Caco-2 (cell line): ENCODE results near the gene GREB1. TPM values are rescaled to one million over a fixed set of nuclear protein-coding genes. Genes with fewer than 3 reads are reported as not detected.

Source experiments
- BruUV-seq: library from RNA; stranded (reverse); fragments of 400-500 nt; replicated peaks from 2 replicates; lab custom pipeline; 2021; lab: Mats Ljungman, UMichigan
- CTCF ChIA-PET: fragments of 300-600 bp; sonication (Branson Sonifier 250); formaldehyde crosslinking; loops from one replicate; lab custom pipeline; 2022; ENCODE audit warnings: antibody characterized with exemption; lab: Charles Lee
- POLR2A ChIA-PET: fragments of 300-600 bp; sonication (Branson Sonifier 250); formaldehyde crosslinking; loops from one replicate; lab custom pipeline; 2022; ENCODE audit warnings: antibody characterized with exemption; lab: Charles Lee
- DNase-seq, 2 experiments: peaks; one replicate each; pipeline versions ENCODE4 v3.0.0 to v3.0.0-alpha.2; 2020 to 2022
- H3K27me3 ChIP-seq: replicated peaks from 2 replicates; pipeline ENCODE4 v1.6.0; 2011; ENCODE audit warnings: low read length; ENCODE audit not compliant: control insufficient read depth, insufficient read depth
- H3K36me3 ChIP-seq: 2 replicates; pipeline ENCODE4 v1.5.1; 2011; ENCODE audit warnings: low read length; ENCODE audit not compliant: control insufficient read depth, insufficient read depth
- H3K4me1 ChIP-seq: fragments of 250-450 bp; sonication (Bioruptor Pico); 2 replicates; pipeline ENCODE4 v1.5.1; 2020; ENCODE audit warnings: mild to moderate bottlenecking
- H3K4me3 ChIP-seq: 2 replicates; pipeline ENCODE4 v1.5.1; 2011; ENCODE audit warnings: low read depth, mild to moderate bottlenecking, control low read depth, low read length
- H3K9me3 ChIP-seq: fragments of 250-450 bp; sonication (Bioruptor Pico); 2 replicates; pipeline ENCODE4 v1.5.1; 2020; ENCODE audit warnings: mild to moderate bottlenecking, moderate library complexity
- H3K27ac Mint-ChIP-seq: one replicate; pipeline ENCODE4 v1.8.0; 2022; ENCODE audit warnings: mixed read lengths; ENCODE audit not compliant: unreplicated experiment
- H3K27me3 Mint-ChIP-seq: one replicate; pipeline ENCODE4 v1.8.0; 2022; ENCODE audit warnings: mixed read lengths; ENCODE audit not compliant: insufficient read depth, unreplicated experiment
- H3K36me3 Mint-ChIP-seq: one replicate; pipeline ENCODE4 v1.8.0; 2022; ENCODE audit warnings: mild to moderate bottlenecking, mixed read lengths; ENCODE audit not compliant: insufficient read depth, unreplicated experiment
- H3K4me1 Mint-ChIP-seq: one replicate; pipeline ENCODE4 v1.8.0; 2022; ENCODE audit warnings: low read depth, mixed read lengths; ENCODE audit not compliant: unreplicated experiment
- H3K4me3 Mint-ChIP-seq: one replicate; pipeline ENCODE4 v1.8.0; 2022; ENCODE audit warnings: mild to moderate bottlenecking, moderate library complexity, mixed read lengths; ENCODE audit not compliant: unreplicated experiment
- H3K9me3 Mint-ChIP-seq: one replicate; pipeline ENCODE4 v1.8.0; 2022; ENCODE audit warnings: mixed read lengths; ENCODE audit not compliant: unreplicated experiment
- CTCF ChIP-seq, 2 experiments: fragments of 200-600 bp in 1 of 2; IDR thresholded peaks; 1 replicate in 1 of 2; 2 replicates in 1 of 2; pipeline versions ENCODE4 v1.5.1 to v1.8.0; 2011 to 2022; ENCODE audit warnings: antibody characterized with exemption in 1 of 2, control low read depth in 1 of 2, inconsistent platforms in 1 of 2, low read depth in 1 of 2, low read length in 1 of 2, mild to moderate bottlenecking in 1 of 2, moderate library complexity in 1 of 2; ENCODE audit not compliant: insufficient read depth in 1 of 2, severe bottlenecking in 1 of 2, unreplicated experiment in 1 of 2
- intact Hi-C: fragments of 100-400 bp; cut with micrococcal nuclease; formaldehyde crosslinking; loops from one replicate; pipeline ENCODE4 v1.10.0; 2022; ENCODE audit not compliant: unreplicated experiment
- total RNA-seq: library from RNA; stranded (reverse); gene quantifications from 2 replicates; pipeline ENCODE4 v1.2.3, GENCODE V29; 2022

GREB1 gene
- total RNA-seq, 1 experiment from 2014 or later, result 2.4 TPM

- Mint-ChIP-seq H3K27ac (no peak overlapping the region), H3K9me3 (peaks cover 10% of the 10 kb centered on the region), H3K36me3 (no peaks in the 10 kb centered on the region), H3K4me3 (no peak overlapping the region), H3K4me1 (peaks cover 12% of the 10 kb centered on the region), H3K27me3 (no peaks in the 10 kb centered on the region)
- ChIA-PET CTCF (no interaction called here), POLR2A (no interaction called here)
- peak in 1 of 2 experiments; percentile 28 for DNase-seq
- H3K36me3 ChIP-seq, result no peaks in the 10 kb centered on the region
- no TSS peak for BruUV-seq
- H3K27me3 ChIP-seq, result no peaks in the 10 kb centered on the region
- H3K9me3 ChIP-seq, result peaks cover 1% of the 10 kb centered on the region
- TF ChIP-seq CTCF (IDR thresholded peaks at IDR 0.05; ENCODE audit: insufficient read depth in 1 of 2, low read depth in 1 of 2, low read length in 1 of 2, severe bottlenecking in 1 of 2, unreplicated experiment in 1 of 2), result no peak
- no peak overlapping the region for H3K4me3 ChIP-seq
- intact Hi-C loops, result no loop called here
- H3K4me1 ChIP-seq, result peaks cover 30% of the 10 kb centered on the region
Observed at GRCh38 chr2:11657646-11658045, 123.8 kb downstream of the GREB1 start.

- Mint-ChIP-seq H3K4me3 (no peak overlapping the region), H3K27me3 (no peaks in the 10 kb centered on the region), H3K27ac (no peak overlapping the region), H3K4me1 (peaks cover 12% of the 10 kb centered on the region), H3K9me3 (peaks cover 18% of the 10 kb centered on the region), H3K36me3 (no peaks in the 10 kb centered on the region)
- H3K4me3 ChIP-seq, result no peak overlapping the region
- POLR2A ChIA-PET, result no interaction called here
- no peaks in the 10 kb centered on the region for H3K27me3 ChIP-seq
- H3K4me1 ChIP-seq, result peaks cover 30% of the 10 kb centered on the region
- TF ChIP-seq CTCF (IDR thresholded peaks at IDR 0.05; ENCODE audit: insufficient read depth in 1 of 2, low read depth in 1 of 2, low read length in 1 of 2, severe bottlenecking in 1 of 2, unreplicated experiment in 1 of 2), result no peak
- intact Hi-C loops, result no loop called here
- BruUV-seq, result no TSS peak
- H3K9me3 ChIP-seq, result peaks cover 7% of the 10 kb centered on the region
- no peaks in the 10 kb centered on the region for H3K36me3 ChIP-seq
- CTCF ChIA-PET, result no interaction called here
- peak in 1 of 2 experiments; percentile 13 for DNase-seq
Observed at GRCh38 chr2:11658208-11659114, 124.6 kb downstream of the GREB1 start.

GRCh38 chr2:11659115-11659475 is 125.2 kb downstream of the GREB1 start:
- BruUV-seq, result no TSS peak
- no peaks in the 10 kb centered on the region for H3K36me3 ChIP-seq
- no peaks in the 10 kb centered on the region for H3K27me3 ChIP-seq
- ChIA-PET POLR2A (no interaction called here), CTCF (no interaction called here)
- no peaks in the 10 kb centered on the region for H3K36me3 Mint-ChIP-seq
- no peaks in the 10 kb centered on the region for H3K27me3 Mint-ChIP-seq
- H3K4me3 Mint-ChIP-seq, result no peak overlapping the region
- peaks cover 7% of the 10 kb centered on the region for H3K9me3 ChIP-seq
- no peak overlapping the region for H3K4me3 ChIP-seq
- no peak for TF ChIP-seq CTCF (IDR thresholded peaks at IDR 0.05; ENCODE audit: insufficient read depth in 1 of 2, low read depth in 1 of 2, low read length in 1 of 2, severe bottlenecking in 1 of 2, unreplicated experiment in 1 of 2)
- H3K4me1 Mint-ChIP-seq, result peaks cover 12% of the 10 kb centered on the region
- H3K27ac Mint-ChIP-seq, result no peak overlapping the region
- intact Hi-C loops, result no loop called here
- DNase-seq, result peak in 1 of 2 experiments; percentile 3
- peaks cover 24% of the 10 kb centered on the region for H3K9me3 Mint-ChIP-seq
- H3K4me1 ChIP-seq, result peaks cover 28% of the 10 kb centered on the region
